Right atrium auricular region (tissue), 2 donors: ENCODE results near the gene ROPN1L. TPM values are rescaled to one million over a fixed set of nuclear protein-coding genes. Genes with fewer than 3 reads are reported as not detected.

Experiments used
- DNase-seq: peaks from one replicate; pipeline ENCODE4 v3.0.0-alpha.2; 2019; ENCODE audit warnings: low spot score
- H3K27ac ChIP-seq, 2 donors: fragments of 200-600 bp; sonication (generic); 1 replicate in 1 of 2; 2 replicates in 1 of 2; pipeline ENCODE4 v1.5.1; 2016 to 2019
- H3K27me3 ChIP-seq, 2 donors: fragments of 200-600 bp; sonication (generic); one replicate each; pipeline versions ENCODE4 v1.5.1 to v1.6.0; 2017 to 2019
- H3K36me3 ChIP-seq: fragments of 200-600 bp; sonication (generic); one replicate; pipeline ENCODE4 v1.5.1; 2016
- H3K4me1 ChIP-seq, 2 donors: fragments of 200-600 bp; sonication (generic); one replicate each; pipeline versions ENCODE4 v1.5.1 to v1.6.0; 2017 to 2019
- H3K4me3 ChIP-seq, 2 donors: fragments of 200-600 bp; sonication (generic); 1 replicate in 1 of 2; 2 replicates in 1 of 2; pipeline ENCODE4 v1.5.1; 2017 to 2019; ENCODE audit warnings: mild to moderate bottlenecking in 1 of 2, moderate library complexity in 1 of 2
- H3K9me3 ChIP-seq, 2 donors: fragments of 200-600 bp; sonication (generic); one replicate each; pipeline ENCODE4 v1.5.1; 2019
- total RNA-seq, 2 donors: library from RNA; depleted of rRNA; stranded (reverse); fragments of >200 nt; gene quantifications; one replicate each; pipeline ENCODE4 v1.1.0, GENCODE V29; 2016
- TF ChIP-seq, protein P1 (sequence below), 2 donors: fragments of 200-600 bp; sonication (generic); IDR thresholded peaks; one replicate each; pipeline ENCODE4 v1.5.1; 2019; ENCODE audit warnings: antibody characterized with exemption in 2 of 2

The ROPN1L gene
- total RNA-seq, 2 donors from 2014 or later = 2.2 TPM; not detected in 1

DNA sequence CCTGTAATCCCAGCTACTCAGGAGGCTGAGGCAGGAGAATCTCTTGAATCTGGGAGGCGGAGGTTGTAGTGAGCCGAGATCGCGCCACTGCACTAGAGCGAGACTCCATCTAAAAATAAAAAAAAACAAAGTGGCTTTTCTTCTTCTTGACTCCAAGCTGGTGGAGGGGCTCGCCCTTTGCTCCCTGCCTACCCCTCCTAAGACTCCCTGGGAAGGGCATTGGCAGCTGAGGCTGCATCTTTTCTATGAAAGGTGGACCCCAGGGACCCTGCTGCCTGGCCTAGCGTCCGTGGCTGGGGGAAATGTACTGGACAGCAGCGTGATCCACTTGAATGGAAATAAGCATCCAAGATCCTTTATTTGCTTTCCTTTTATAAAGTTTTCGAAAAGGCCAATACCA lies 24.0 kb downstream of the ROPN1L start:
- no peaks in the 10 kb centered on the region for H3K36me3 ChIP-seq
- TF ChIP-seq, protein P1, sequence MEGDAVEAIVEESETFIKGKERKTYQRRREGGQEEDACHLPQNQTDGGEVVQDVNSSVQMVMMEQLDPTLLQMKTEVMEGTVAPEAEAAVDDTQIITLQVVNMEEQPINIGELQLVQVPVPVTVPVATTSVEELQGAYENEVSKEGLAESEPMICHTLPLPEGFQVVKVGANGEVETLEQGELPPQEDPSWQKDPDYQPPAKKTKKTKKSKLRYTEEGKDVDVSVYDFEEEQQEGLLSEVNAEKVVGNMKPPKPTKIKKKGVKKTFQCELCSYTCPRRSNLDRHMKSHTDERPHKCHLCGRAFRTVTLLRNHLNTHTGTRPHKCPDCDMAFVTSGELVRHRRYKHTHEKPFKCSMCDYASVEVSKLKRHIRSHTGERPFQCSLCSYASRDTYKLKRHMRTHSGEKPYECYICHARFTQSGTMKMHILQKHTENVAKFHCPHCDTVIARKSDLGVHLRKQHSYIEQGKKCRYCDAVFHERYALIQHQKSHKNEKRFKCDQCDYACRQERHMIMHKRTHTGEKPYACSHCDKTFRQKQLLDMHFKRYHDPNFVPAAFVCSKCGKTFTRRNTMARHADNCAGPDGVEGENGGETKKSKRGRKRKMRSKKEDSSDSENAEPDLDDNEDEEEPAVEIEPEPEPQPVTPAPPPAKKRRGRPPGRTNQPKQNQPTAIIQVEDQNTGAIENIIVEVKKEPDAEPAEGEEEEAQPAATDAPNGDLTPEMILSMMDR (IDR thresholded peaks at IDR 0.05) = no peak
- H3K9me3 ChIP-seq = no peaks in the 10 kb centered on the region
- H3K27ac ChIP-seq = no peak overlapping the region
- H3K27me3 ChIP-seq = no peaks in the 10 kb centered on the region
- peaks cover 0 to 10% of the 10 kb centered on the region in 2 donors for H3K4me1 ChIP-seq
- no peak for DNase-seq
- H3K4me3 ChIP-seq = no peak overlapping the region

DNA sequence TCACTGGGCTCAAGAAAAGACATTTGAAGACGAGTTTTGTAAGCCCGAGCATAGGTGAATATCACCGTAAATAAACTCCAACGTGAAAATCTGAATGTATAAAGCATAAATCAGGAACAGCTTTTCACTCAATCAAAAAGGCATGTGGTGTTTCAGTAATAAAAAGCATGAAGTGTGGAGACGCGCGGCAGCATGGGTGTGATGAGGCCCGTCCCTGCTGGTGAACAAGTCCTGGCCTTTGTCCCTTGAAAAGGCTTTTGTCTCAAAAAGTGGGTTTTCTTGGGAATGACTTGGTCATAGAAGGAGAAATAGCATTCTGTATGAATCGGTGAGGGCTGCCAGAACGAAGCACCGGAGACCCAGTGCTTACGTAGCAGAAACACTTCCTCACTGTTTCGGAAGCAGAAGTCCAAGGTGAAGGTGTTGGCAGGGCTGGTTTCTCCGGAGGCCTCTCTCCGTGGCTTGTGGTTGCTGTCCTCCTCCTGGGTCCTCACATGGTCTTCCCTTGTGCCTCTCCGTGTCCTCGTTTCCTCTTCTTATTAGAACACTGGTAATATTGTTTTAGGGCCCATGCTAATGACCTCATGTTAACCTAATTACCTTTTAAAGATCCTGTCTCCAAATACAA lies 24.9 kb downstream of the ROPN1L start:
- no peaks in the 10 kb centered on the region for H3K36me3 ChIP-seq
- H3K9me3 ChIP-seq = no peaks in the 10 kb centered on the region
- H3K27ac ChIP-seq = no peak overlapping the region
- H3K27me3 ChIP-seq = no peaks in the 10 kb centered on the region
- no peak for DNase-seq
- H3K4me1 ChIP-seq = peaks cover 0 to 5% of the 10 kb centered on the region in 2 donors
- no peak overlapping the region for H3K4me3 ChIP-seq
- TF ChIP-seq, protein P1 (IDR thresholded peaks at IDR 0.05) = no peak

DNA sequence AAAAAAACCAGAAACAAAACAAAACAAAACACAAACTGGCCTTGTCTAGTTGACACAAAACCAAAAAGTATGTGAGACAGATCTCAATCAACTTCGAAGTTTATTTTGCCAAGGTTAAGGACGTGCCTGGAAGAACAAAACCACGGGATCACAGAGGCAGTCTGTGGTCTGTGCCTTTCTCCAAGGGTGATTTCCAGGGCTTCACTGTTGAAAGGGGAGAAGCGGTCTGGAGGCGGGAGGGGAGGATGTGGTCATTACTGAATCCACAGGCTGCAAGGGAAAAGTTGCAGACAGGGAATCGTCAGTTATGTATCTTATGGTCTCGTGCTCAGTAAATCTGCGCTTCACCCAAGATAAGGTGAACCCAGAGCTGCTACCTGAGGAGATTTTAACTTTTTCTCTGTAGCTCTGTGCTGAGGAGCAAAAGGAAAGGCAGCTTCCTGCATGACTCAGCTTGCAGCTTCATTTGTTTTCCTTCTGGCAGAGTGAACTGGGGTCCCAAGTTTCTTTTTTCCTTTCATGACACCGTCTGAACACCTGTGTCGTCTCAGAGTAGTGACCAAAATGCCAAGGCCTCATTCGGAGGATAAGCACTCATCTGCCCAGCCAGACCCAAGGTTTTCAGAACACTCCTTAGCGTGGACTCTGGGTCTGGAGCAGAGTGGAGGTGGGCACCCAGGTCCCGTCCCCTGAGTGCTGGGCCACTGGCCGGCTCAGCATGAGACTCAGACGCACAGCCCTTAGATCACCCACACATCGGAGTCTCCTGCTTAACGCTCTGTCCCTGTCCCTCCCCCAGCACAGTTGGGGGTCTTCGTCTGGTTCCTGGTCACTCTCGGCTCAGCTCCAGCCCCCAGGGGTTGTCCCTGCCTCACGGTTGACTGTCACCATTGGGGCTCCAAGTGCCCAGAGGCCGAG lies 25.9 kb downstream of the ROPN1L start:
- Histone ChIP-seq H3K36me3 (no peaks in the 10 kb centered on the region), H3K9me3 (no peaks in the 10 kb centered on the region), H3K27me3 (no peaks in the 10 kb centered on the region), H3K4me3 (no peak overlapping the region), H3K4me1 (peaks cover 0 to 5% of the 10 kb centered on the region in 2 donors), H3K27ac (no peak overlapping the region)
- DNase-seq = no peak
- TF ChIP-seq, protein P1 (IDR thresholded peaks at IDR 0.05) = no peak

DNA sequence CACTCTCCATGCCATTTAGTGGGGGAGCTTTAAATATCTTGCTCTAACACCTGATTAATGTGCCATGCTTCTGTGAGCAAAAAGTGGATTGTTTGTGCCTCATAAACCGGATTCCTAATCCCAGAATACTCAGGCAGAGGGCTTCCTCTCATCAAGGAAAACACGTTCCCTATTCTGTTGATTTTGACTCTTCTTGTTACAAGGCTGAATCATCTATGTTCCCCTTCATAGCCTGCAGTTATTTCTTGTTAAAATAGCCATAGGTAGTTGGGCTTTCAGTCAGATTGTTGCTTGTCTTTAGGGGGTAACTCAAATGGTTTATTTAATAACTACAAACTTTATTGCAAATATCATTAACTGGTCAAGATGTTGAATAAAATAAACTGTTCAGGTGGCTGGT lies 26.6 kb downstream of the ROPN1L start:
- Histone ChIP-seq H3K4me3 (no peak overlapping the region), H3K4me1 (peaks cover 0 to 5% of the 10 kb centered on the region in 2 donors), H3K27me3 (no peaks in the 10 kb centered on the region), H3K36me3 (no peaks in the 10 kb centered on the region), H3K9me3 (no peaks in the 10 kb centered on the region), H3K27ac (no peak overlapping the region)
- TF ChIP-seq, protein P1 (IDR thresholded peaks at IDR 0.05) = no peak
- no peak for DNase-seq

DNA sequence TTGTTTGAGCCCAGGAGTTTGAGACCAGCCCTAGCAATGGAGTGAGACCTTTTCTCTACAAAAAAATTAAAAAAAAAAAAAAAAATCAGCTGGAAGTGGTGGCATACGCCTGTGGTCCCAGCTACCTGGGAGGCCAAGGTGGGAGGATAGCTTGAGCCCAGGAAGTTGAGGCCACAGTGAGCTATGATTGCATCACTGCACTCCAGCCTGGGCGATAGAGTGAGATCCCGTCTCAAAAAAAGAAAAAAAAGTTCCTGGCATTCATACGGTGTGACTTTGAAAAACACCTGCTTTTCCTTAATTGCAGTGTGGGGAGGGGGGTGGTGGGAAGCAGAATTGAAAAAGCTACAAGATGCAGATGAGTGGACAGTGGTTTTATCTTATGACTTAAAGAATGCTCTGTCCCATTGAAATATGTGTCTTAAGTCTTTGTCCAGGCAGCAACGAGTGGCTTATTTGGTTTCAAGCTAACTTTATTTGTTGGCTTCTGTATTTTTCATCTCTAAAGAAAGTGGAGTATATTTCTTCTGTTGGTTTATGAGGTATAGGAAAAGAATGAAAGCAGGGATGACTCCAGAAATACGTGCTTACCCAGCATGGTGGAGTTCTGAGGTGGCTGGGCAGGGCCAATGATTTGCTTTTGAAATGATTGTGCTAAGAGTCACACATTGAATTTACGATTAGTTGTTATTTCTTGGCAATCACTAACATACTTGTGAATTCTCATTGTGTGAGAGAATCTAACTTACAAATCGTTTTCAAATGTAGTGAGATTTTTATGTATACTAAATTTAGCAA lies 27.8 kb downstream of the ROPN1L start:
- H3K36me3 ChIP-seq = no peaks in the 10 kb centered on the region
- TF ChIP-seq, protein P1 (IDR thresholded peaks at IDR 0.05) = no peak
- no peaks in the 10 kb centered on the region for H3K27me3 ChIP-seq
- H3K27ac ChIP-seq = no peak overlapping the region
- DNase-seq = no peak
- peaks cover 0 to 5% of the 10 kb centered on the region in 2 donors for H3K4me1 ChIP-seq
- H3K9me3 ChIP-seq = no peaks in the 10 kb centered on the region
- H3K4me3 ChIP-seq = no peak overlapping the region
